ENCODE measurements around the gene SCARB1. TPM values are rescaled to one million over a fixed set of nuclear protein-coding genes. Genes with fewer than 3 reads are reported as not detected.
"Not testable (repeated sequence)": the region's sequence is repeated elsewhere in the genome, so short reads cannot be mapped to it uniquely, and the experiment has no call there.

The SCARB1 gene
- total and polyA plus RNA-seq, 2 of the 13 experiments (the other 11 are each of a cell fraction or from before 2014, with no cell fraction given) = 63.4 to 160 TPM

GRCh38 chr12:124900345-124900795 lies 36.7 kb upstream of the SCARB1 start (continued):
- 0 out of 4 replicates have a peak, but pooled peaks of 1 of the 2 experiments have one; percentile 49 for TF ChIP-seq KLF16 (CRISPR knock-in tag; IDR thresholded peaks at IDR 0.05)
- peak; percentile 75; the same call in 1 of the 2 replicates for TF ChIP-seq ETV5 (CRISPR knock-in tag; IDR thresholded peaks at IDR 0.05; ENCODE audit: borderline replicate concordance)
- TF ChIP-seq DMAP1 (CRISPR knock-in tag; IDR thresholded peaks at IDR 0.05) = 0 out of 2 replicates have a peak, but pooled peaks have one; percentile 62
- TF ChIP-seq BRD4 (CRISPR knock-in tag; IDR thresholded peaks at IDR 0.05) = peak; percentile 30; the same call in 1 of the 2 replicates
- peak; percentile 89 for TF ChIP-seq NCOR1 (IDR thresholded peaks at IDR 0.05; ENCODE audit: borderline replicate concordance, low read length)
- peak; percentile 57; the same call in 1 of the 2 replicates for TF ChIP-seq FOXK2 (IDR thresholded peaks at IDR 0.05)
- not testable (repeated sequence) for TF ChIP-seq NONO (IDR thresholded peaks at IDR 0.05)
- TF ChIP-seq NONO (CRISPR knock-in tag; conservative IDR thresholded peaks at IDR 0.05) = peak; percentile 78
- peak; percentile 63 for TF ChIP-seq KAT8 (CRISPR knock-in tag; IDR thresholded peaks at IDR 0.05)
- TF ChIP-seq MIER3 (CRISPR knock-in tag; IDR thresholded peaks at IDR 0.05; ENCODE audit: borderline replicate concordance) = peak; percentile 64; the same call in 1 of the 2 replicates
- peak; percentile 89 for TF ChIP-seq FOXA3 (CRISPR knock-in tag; IDR thresholded peaks at IDR 0.05)
- peak; percentile 99 for TF ChIP-seq KDM6A (CRISPR knock-in tag; IDR thresholded peaks at IDR 0.05; ENCODE audit: low read depth)

- ChIA-PET CTCF (ENCODE audit: low intra/inter-chr PET ratio, low total read pairs) (interaction anchor here (0.7 to 2.1 kb wide), 7 partner anchors 8 to 121 kb away, joined by 3 to 18 read pairs (median 5); partner anchors contain the start of gene SCARB1), POLR2A (interaction anchor here (2.1 to 4.3 kb wide), 5 partner anchors 13 to 71 kb away, joined by 14 to 64 read pairs (median 27); partner anchors contain the start of gene UBC)
- H3K4me1 ChIP-seq (ENCODE audit: insufficient read depth, low read length) = peaks cover 86% of the 10 kb centered on the region
- in situ Hi-C loops (cut with HindIII; ENCODE audit: extremely low pct_ligation_motif_present, low pct_unique_long_range_greater_than_20kb) = no loop called here
- no peaks in the 10 kb centered on the region; the same call in 1 of the 2 replicates for H4K20me1 ChIP-seq (ENCODE audit: insufficient read depth, low read length)
- no peak for DNase-seq (ENCODE audit: low spot score)
- H3K9ac ChIP-seq (ENCODE audit: insufficient read depth, low read depth, low read length) = no peak overlapping the region
- BruUV-seq (replicated peaks) = no TSS peak
- ATAC-seq = no peak
- no peak overlapping the region for H3K4me3 ChIP-seq (replicated peaks in 1 of 3; ENCODE audit: insufficient read depth in 1 of 3, low read depth in 2 of 3, low read length in 3 of 3)
- no peak overlapping the region for H3K4me2 ChIP-seq (ENCODE audit: low read depth, low read length)
- 90% methylated on average over 5 of the region's 5 CpGs for WGBS (ENCODE audit: low lambda C conversion rate)
- intact Hi-C loops (cut with micrococcal nuclease; ENCODE audit: unreplicated experiment) = loop anchor here (2.0 kb wide), 1 partner anchor 36 kb away; the partner anchor contains the start of gene SCARB1
- TF ChIP-seq ZNF564 (CRISPR knock-in tag; IDR thresholded peaks at IDR 0.05) (no peak), U2AF1 (optimal IDR thresholded peaks at IDR 0.05; ENCODE audit: low read depth, low read length) (peak; percentile 25)
- H3K27me3 ChIP-seq (ENCODE audit: control insufficient read depth in 1 of 2, insufficient read depth in 2 of 2, low read length in 2 of 2) = no peaks in the 10 kb centered on the region
- no peaks in the 10 kb centered on the region for H3K36me3 ChIP-seq (replicated peaks in 1 of 2; ENCODE audit: control insufficient read depth in 1 of 2, insufficient read depth in 2 of 2, low read length in 2 of 2)
- peaks cover 25% of the 10 kb centered on the region for H3K79me2 ChIP-seq (ENCODE audit: insufficient read depth, low read length)
- peak overlapping the region; percentile 88 for H3K27ac ChIP-seq (ENCODE audit: extremely low read length, insufficient read depth, low read length)
- H3K9me3 ChIP-seq (ENCODE audit: low read length) = no peaks in the 10 kb centered on the region
- FAIRE-seq = no peak
- H2AFZ ChIP-seq (ENCODE audit: low read length) = no peak overlapping the region
Observed at GRCh38 chr12:124898923-124899294, 35.2 kb upstream of the SCARB1 start.
